Measurements from ENCODE around the gene SNX20. TPM values are rescaled to one million over a fixed set of nuclear protein-coding genes. Genes with fewer than 3 reads are reported as not detected.

Gene SNX20
- total and polyA plus RNA-seq, 2 donors (not counting 3 experiments of a cell fraction or from before 2014, with no cell fraction given) = not detected

GRCh38 chr16:50685462-50686063, 4.5 kb upstream of the SNX20 start:
- no peak overlapping the region for H3K9ac ChIP-seq (replicated peaks; ENCODE audit: extremely low read depth, insufficient read depth, low read length)
- H3K27me3 ChIP-seq (ENCODE audit: control insufficient read depth in 2 of 2, insufficient read depth in 2 of 2, low read length in 2 of 2) = no peaks in the 10 kb centered on the region
- ChIA-PET CTCF (interaction anchor here (0.8 to 1.4 kb wide), 2 partner anchors 20 to 121 kb away, joined by 3 to 6 read pairs; no protein-coding TSS in a partner anchor), POLR2A (interaction anchor here (0.6 kb wide), 1 partner anchor 421 kb away, joined by 4 read pairs; no protein-coding TSS in a partner anchor)
- H3K79me2 ChIP-seq (ENCODE audit: control insufficient read depth, insufficient read depth, low read length) = no peaks in the 10 kb centered on the region
- dilution Hi-C loops (cut with MboI; ENCODE audit: extremely low pct_ligation_motif_present, low sequenced_read_pairs) (no loop called here), intact Hi-C loops (cut with micrococcal nuclease) (no loop called here)
- no peaks in the 10 kb centered on the region for H3K9me1 ChIP-seq (replicated peaks; ENCODE audit: control insufficient read depth, extremely low read depth, insufficient read depth, low read length)
- H2AFZ ChIP-seq (ENCODE audit: low read depth, low read length) = no peak overlapping the region
- FAIRE-seq = no peak
- H4K20me1 ChIP-seq (replicated peaks; ENCODE audit: control insufficient read depth, extremely low read depth, insufficient read depth, low read length) = no peaks in the 10 kb centered on the region
- BruUV-seq (replicated peaks) = no TSS peak
- no peak overlapping the region for H3K27ac ChIP-seq (ENCODE audit: insufficient read depth, low read depth, low read length)
- H3K4me2 ChIP-seq (ENCODE audit: insufficient read depth, low read length) = no peak overlapping the region
- DNase-seq (ENCODE audit: low read depth, low spot score) = no peak
- no peaks in the 10 kb centered on the region for H3K4me1 ChIP-seq (ENCODE audit: control insufficient read depth, extremely low read depth, insufficient read depth, low read length)
- no peaks in the 10 kb centered on the region for H3K36me3 ChIP-seq (ENCODE audit: control insufficient read depth in 2 of 2, extremely low read depth in 1 of 2, insufficient read depth in 2 of 2, low read length in 2 of 2)
- no peak for TF ChIP-seq CTCF (IDR thresholded peaks at IDR 0.05; ENCODE audit: extremely low read depth in 1 of 2, insufficient read depth in 1 of 2, low read depth in 1 of 2, low read length in 2 of 2)
- TF ChIP-seq GATA2 (IDR thresholded peaks at IDR 0.05; ENCODE audit: insufficient read depth, insufficient read length, low read depth, low read length) = no peak
- no peak for TF ChIP-seq MAX (IDR thresholded peaks at IDR 0.05; ENCODE audit: insufficient read depth, insufficient read length)
- TF ChIP-seq EZH2 (IDR thresholded peaks at IDR 0.05; ENCODE audit: borderline replicate concordance, low read depth, low read length, severe bottlenecking) = no peak
- no peak for TF ChIP-seq POLR2A (IDR thresholded peaks at IDR 0.05; ENCODE audit: low read depth, low read length)
- TF ChIP-seq MYC (IDR thresholded peaks at IDR 0.05; ENCODE audit: low read depth, low read length) = no peak
- TF ChIP-seq POLR2AphosphoS5 (IDR thresholded peaks at IDR 0.05; ENCODE audit: insufficient read depth, low read depth, low read length) = no peak
- TF ChIP-seq JUN (IDR thresholded peaks at IDR 0.05; ENCODE audit: borderline replicate concordance, insufficient read depth, insufficient read length, low read depth) = no peak
- no peak for TF ChIP-seq FOS (IDR thresholded peaks at IDR 0.05; ENCODE audit: borderline replicate concordance, insufficient read depth, low read length)
- H3K4me3 ChIP-seq (replicated peaks in 1 of 3; ENCODE audit: insufficient read depth in 1 of 3, low read depth in 1 of 3, low read length in 3 of 3) = no peak overlapping the region
- H3K9me3 ChIP-seq (replicated peaks; ENCODE audit: control insufficient read depth, insufficient read depth, low read length) = no peaks in the 10 kb centered on the region
